WTC11 (cell line): Measurements from ENCODE around the gene DLG1. TPM values are rescaled to one million over a fixed set of nuclear protein-coding genes. Genes with fewer than 3 reads are reported as not detected.
A peak's percentile ranks its signal among the peaks of the same experiment; 100 is the strongest.

Experiments
- ATAC-seq: fragments of 200-7000 bp; cut with Tn5 transposase; 2 replicates; pipeline ENCODE4 v1.10.0; 2021; ENCODE audit warnings: mild to moderate bottlenecking, moderate library complexity
- CTCF ChIA-PET: fragments of 300-600 bp; sonication (Branson Sonifier 250); formaldehyde crosslinking; loops from one replicate; lab custom pipeline; 2021; ENCODE audit warnings: antibody characterized with exemption; lab: Charles Lee
- POLR2A ChIA-PET: fragments of 350-600 bp; sonication (Branson Sonifier 250); formaldehyde crosslinking; loops from one replicate; lab custom pipeline; 2021; ENCODE audit warnings: antibody characterized with exemption; lab: Charles Lee
- DNase-seq: peaks from one replicate; pipeline ENCODE4 v3.0.0; 2021; ENCODE audit warnings: low spot score
- H3K27ac Mint-ChIP-seq: 2 replicates; pipeline ENCODE4 v1.8.0; 2021; ENCODE audit warnings: mixed read lengths
- H3K27me3 Mint-ChIP-seq: 2 replicates; pipeline ENCODE4 v1.8.0; 2021; ENCODE audit warnings: low read depth, mild to moderate bottlenecking, moderate library complexity, mixed read lengths
- H3K36me3 Mint-ChIP-seq: 2 replicates; pipeline ENCODE4 v1.8.0; 2021; ENCODE audit warnings: mixed read lengths
- H3K4me1 Mint-ChIP-seq: 2 replicates; pipeline ENCODE4 v1.8.0; 2022; ENCODE audit warnings: mixed read lengths
- H3K4me3 Mint-ChIP-seq: 2 replicates; pipeline ENCODE4 v1.8.0; 2021; ENCODE audit warnings: mild to moderate bottlenecking, moderate library complexity, mixed read lengths
- H3K9me3 Mint-ChIP-seq: 2 replicates; pipeline ENCODE4 v1.8.0; 2021; ENCODE audit warnings: mixed read lengths
- CREB1 ChIP-seq: sonication (generic); formaldehyde crosslinking; IDR thresholded peaks from 2 replicates; pipeline ENCODE4 v1.8.0; 2023; ENCODE audit warnings: mild to moderate bottlenecking, missing genetic modification reagents
- EMX1 ChIP-seq: fragments of 250-450 bp; sonication (Bioruptor Pico); IDR thresholded peaks from 2 replicates; pipeline ENCODE4 v1.8.0; 2021; ENCODE audit warnings: mild to moderate bottlenecking
- GTF2I ChIP-seq: fragments of 250-450 bp; sonication (Bioruptor Pico); conservative IDR thresholded peaks from 2 replicates; pipeline ENCODE4 v1.4.0; 2021; ENCODE audit warnings: mild to moderate bottlenecking
- HMGA2 ChIP-seq: fragments of 250-450 bp; sonication (Bioruptor Pico); IDR thresholded peaks from 2 replicates; pipeline ENCODE4 v1.4.0; 2021; ENCODE audit warnings: mild to moderate bottlenecking, moderate library complexity
- JAZF1 ChIP-seq: fragments of 250-450 bp; sonication (Bioruptor Pico); IDR thresholded peaks from 2 replicates; pipeline ENCODE4 v1.9.0; 2021; ENCODE audit warnings: moderate library complexity, mild to moderate bottlenecking, inconsistent platforms
- MLX ChIP-seq: sonication (generic); formaldehyde crosslinking; IDR thresholded peaks from 2 replicates; pipeline ENCODE4 v1.8.1; 2023; ENCODE audit warnings: mild to moderate bottlenecking, missing genetic modification reagents, moderate library complexity
- NR2C2 ChIP-seq: sonication (generic); formaldehyde crosslinking; IDR thresholded peaks from 2 replicates; pipeline ENCODE4 v1.8.0; 2022; ENCODE audit warnings: mild to moderate bottlenecking, missing genetic modification reagents
- NR3C1 ChIP-seq: sonication (generic); formaldehyde crosslinking; conservative IDR thresholded peaks from 2 replicates; pipeline ENCODE4 v1.8.1; 2023; ENCODE audit warnings: low read depth, mild to moderate bottlenecking, missing genetic modification reagents
- PREB ChIP-seq: sonication (generic); formaldehyde crosslinking; IDR thresholded peaks from 2 replicates; pipeline ENCODE4 v1.8.1; 2022; ENCODE audit warnings: mild to moderate bottlenecking, missing genetic modification reagents, moderate library complexity, borderline replicate concordance
- SMAD3 ChIP-seq: sonication (generic); formaldehyde crosslinking; IDR thresholded peaks from 2 replicates; pipeline ENCODE4 v1.8.0; 2022; ENCODE audit warnings: missing genetic modification reagents, mild to moderate bottlenecking, borderline replicate concordance
- SP1 ChIP-seq: sonication (generic); formaldehyde crosslinking; conservative IDR thresholded peaks from 2 replicates; pipeline ENCODE4 v1.8.1; 2022; ENCODE audit warnings: missing genetic modification reagents
- TP53 ChIP-seq: sonication (generic); formaldehyde crosslinking; IDR thresholded peaks from 2 replicates; pipeline ENCODE4 v1.8.1; 2023; ENCODE audit warnings: mild to moderate bottlenecking, missing genetic modification reagents
- ZBTB21 ChIP-seq: sonication (generic); formaldehyde crosslinking; IDR thresholded peaks from 2 replicates; pipeline ENCODE4 v1.8.1; 2023; ENCODE audit warnings: mild to moderate bottlenecking, missing genetic modification reagents, borderline replicate concordance
- ZBTB43 ChIP-seq: sonication (generic); formaldehyde crosslinking; IDR thresholded peaks from 2 replicates; pipeline ENCODE4 v1.8.1; 2023; ENCODE audit warnings: mild to moderate bottlenecking, missing genetic modification reagents
- ZNF138 ChIP-seq: sonication (generic); formaldehyde crosslinking; conservative IDR thresholded peaks from 2 replicates; pipeline ENCODE4 v1.8.1; 2022; ENCODE audit warnings: mild to moderate bottlenecking, moderate library complexity, missing genetic modification reagents
- ZNF281 ChIP-seq: sonication (generic); formaldehyde crosslinking; IDR thresholded peaks from 2 replicates; pipeline ENCODE4 v1.8.0; 2023; ENCODE audit warnings: mild to moderate bottlenecking, missing genetic modification reagents
- total RNA-seq: library from RNA; stranded (reverse); gene quantifications from 3 replicates; pipeline ENCODE4 v1.2.3, GENCODE V29; 2021
- TF ChIP-seq, protein P1 (sequence below): sonication (generic); formaldehyde crosslinking; IDR thresholded peaks from 2 replicates; pipeline ENCODE4 v1.8.0; 2022; ENCODE audit warnings: missing genetic modification reagents
- TF ChIP-seq, protein P2 (sequence below): sonication (generic); formaldehyde crosslinking; IDR thresholded peaks from 2 replicates; pipeline ENCODE4 v1.8.0; 2023; ENCODE audit warnings: missing genetic modification reagents, mild to moderate bottlenecking, borderline replicate concordance

Gene DLG1
- total RNA-seq, 1 experiment from 2014 or later: 81.1 TPM

- TF ChIP-seq, protein P1, sequence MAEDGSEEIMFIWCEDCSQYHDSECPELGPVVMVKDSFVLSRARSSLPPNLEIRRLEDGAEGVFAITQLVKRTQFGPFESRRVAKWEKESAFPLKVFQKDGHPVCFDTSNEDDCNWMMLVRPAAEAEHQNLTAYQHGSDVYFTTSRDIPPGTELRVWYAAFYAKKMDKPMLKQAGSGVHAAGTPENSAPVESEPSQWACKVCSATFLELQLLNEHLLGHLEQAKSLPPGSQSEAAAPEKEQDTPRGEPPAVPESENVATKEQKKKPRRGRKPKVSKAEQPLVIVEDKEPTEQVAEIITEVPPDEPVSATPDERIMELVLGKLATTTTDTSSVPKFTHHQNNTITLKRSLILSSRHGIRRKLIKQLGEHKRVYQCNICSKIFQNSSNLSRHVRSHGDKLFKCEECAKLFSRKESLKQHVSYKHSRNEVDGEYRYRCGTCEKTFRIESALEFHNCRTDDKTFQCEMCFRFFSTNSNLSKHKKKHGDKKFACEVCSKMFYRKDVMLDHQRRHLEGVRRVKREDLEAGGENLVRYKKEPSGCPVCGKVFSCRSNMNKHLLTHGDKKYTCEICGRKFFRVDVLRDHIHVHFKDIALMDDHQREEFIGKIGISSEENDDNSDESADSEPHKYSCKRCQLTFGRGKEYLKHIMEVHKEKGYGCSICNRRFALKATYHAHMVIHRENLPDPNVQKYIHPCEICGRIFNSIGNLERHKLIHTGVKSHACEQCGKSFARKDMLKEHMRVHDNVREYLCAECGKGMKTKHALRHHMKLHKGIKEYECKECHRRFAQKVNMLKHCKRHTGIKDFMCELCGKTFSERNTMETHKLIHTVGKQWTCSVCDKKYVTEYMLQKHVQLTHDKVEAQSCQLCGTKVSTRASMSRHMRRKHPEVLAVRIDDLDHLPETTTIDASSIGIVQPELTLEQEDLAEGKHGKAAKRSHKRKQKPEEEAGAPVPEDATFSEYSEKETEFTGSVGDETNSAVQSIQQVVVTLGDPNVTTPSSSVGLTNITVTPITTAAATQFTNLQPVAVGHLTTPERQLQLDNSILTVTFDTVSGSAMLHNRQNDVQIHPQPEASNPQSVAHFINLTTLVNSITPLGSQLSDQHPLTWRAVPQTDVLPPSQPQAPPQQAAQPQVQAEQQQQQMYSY (CRISPR knock-in tag): no peak
- TF ChIP-seq CREB1 (CRISPR knock-in tag) (no peak), SP1 (CRISPR knock-in tag) (no peak), EMX1 (no peak)
Measured at GRCh38 chr3:197181741-197182140, 116.7 kb downstream of the DLG1 start (continued).

- TF ChIP-seq ZNF138 (CRISPR knock-in tag): no peak
- TF ChIP-seq NR3C1 (CRISPR knock-in tag): no peak
- TF ChIP-seq ZBTB21 (CRISPR knock-in tag): no peak
- no peak for TF ChIP-seq GTF2I (CRISPR knock-in tag)
- Mint-ChIP-seq H3K27me3 (no peaks in the 10 kb centered on the region), H3K4me1 (peaks cover 34% of the 10 kb centered on the region), H3K9me3 (no peaks in the 10 kb centered on the region), H3K4me3 (no peak overlapping the region), H3K36me3 (no peaks in the 10 kb centered on the region), H3K27ac (no peak overlapping the region)
- ChIA-PET POLR2A (no interaction called here), CTCF (no interaction called here)
- DNase-seq (no peak), ATAC-seq (no peak)
Measured at GRCh38 chr3:197178998-197179397, 119.4 kb downstream of the DLG1 start.

- Mint-ChIP-seq H3K9me3 (no peaks in the 10 kb centered on the region), H3K4me1 (peaks cover 27% of the 10 kb centered on the region), H3K4me3 (no peak overlapping the region), H3K27ac (peak overlapping the region; percentile 26; the same call in 1 of the 2 replicates), H3K36me3 (no peaks in the 10 kb centered on the region), H3K27me3 (no peaks in the 10 kb centered on the region)
- POLR2A ChIA-PET: no interaction called here
- ATAC-seq: no peak
- DNase-seq: no peak
- CTCF ChIA-PET: interaction anchor here (1.5 kb wide), 1 partner anchor 12 kb away, joined by 4 read pairs; no protein-coding TSS in a partner anchor
- TF ChIP-seq SMAD3: no peak
- TF ChIP-seq JAZF1 (CRISPR knock-in tag): no peak
- TF ChIP-seq ZBTB43 (CRISPR knock-in tag): no peak
- no peak for TF ChIP-seq TP53
- TF ChIP-seq EMX1: no peak
- TF ChIP-seq, protein P2, sequence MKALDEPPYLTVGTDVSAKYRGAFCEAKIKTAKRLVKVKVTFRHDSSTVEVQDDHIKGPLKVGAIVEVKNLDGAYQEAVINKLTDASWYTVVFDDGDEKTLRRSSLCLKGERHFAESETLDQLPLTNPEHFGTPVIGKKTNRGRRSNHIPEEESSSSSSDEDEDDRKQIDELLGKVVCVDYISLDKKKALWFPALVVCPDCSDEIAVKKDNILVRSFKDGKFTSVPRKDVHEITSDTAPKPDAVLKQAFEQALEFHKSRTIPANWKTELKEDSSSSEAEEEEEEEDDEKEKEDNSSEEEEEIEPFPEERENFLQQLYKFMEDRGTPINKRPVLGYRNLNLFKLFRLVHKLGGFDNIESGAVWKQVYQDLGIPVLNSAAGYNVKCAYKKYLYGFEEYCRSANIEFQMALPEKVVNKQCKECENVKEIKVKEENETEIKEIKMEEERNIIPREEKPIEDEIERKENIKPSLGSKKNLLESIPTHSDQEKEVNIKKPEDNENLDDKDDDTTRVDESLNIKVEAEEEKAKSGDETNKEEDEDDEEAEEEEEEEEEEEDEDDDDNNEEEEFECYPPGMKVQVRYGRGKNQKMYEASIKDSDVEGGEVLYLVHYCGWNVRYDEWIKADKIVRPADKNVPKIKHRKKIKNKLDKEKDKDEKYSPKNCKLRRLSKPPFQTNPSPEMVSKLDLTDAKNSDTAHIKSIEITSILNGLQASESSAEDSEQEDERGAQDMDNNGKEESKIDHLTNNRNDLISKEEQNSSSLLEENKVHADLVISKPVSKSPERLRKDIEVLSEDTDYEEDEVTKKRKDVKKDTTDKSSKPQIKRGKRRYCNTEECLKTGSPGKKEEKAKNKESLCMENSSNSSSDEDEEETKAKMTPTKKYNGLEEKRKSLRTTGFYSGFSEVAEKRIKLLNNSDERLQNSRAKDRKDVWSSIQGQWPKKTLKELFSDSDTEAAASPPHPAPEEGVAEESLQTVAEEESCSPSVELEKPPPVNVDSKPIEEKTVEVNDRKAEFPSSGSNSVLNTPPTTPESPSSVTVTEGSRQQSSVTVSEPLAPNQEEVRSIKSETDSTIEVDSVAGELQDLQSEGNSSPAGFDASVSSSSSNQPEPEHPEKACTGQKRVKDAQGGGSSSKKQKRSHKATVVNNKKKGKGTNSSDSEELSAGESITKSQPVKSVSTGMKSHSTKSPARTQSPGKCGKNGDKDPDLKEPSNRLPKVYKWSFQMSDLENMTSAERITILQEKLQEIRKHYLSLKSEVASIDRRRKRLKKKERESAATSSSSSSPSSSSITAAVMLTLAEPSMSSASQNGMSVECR: no peak
- TF ChIP-seq ZNF281: no peak
- no peak for TF ChIP-seq NR2C2 (CRISPR knock-in tag)
- TF ChIP-seq HMGA2 (CRISPR knock-in tag): no peak
- TF ChIP-seq MLX (CRISPR knock-in tag): no peak
- TF ChIP-seq PREB (CRISPR knock-in tag): no peak
Measured at GRCh38 chr3:197175503-197175902, 122.9 kb downstream of the DLG1 start.
